Ishikawa (cell line): ENCODE results near the gene SULT4A1.

Source experiments
- CEBPB ChIP-seq: IDR thresholded peaks from 2 replicates; pipeline ENCODE4 v1.6.1; 2012
- CREB1 ChIP-seq: IDR thresholded peaks from 2 replicates; pipeline ENCODE4 v1.6.1; 2012; ENCODE audit warnings: low read depth
- EGR1 ChIP-seq: IDR thresholded peaks from 2 replicates; pipeline ENCODE4 v1.6.1; 2012
- EP300 ChIP-seq: IDR thresholded peaks from 2 replicates; pipeline ENCODE4 v1.6.1; 2012; ENCODE audit warnings: borderline replicate concordance
- FOXM1 ChIP-seq: IDR thresholded peaks from 2 replicates; pipeline ENCODE4 v1.6.1; 2012; ENCODE audit warnings: low read depth, borderline replicate concordance
- NFIC ChIP-seq: IDR thresholded peaks from 2 replicates; pipeline ENCODE4 v1.6.1; 2012
- RAD21 ChIP-seq: IDR thresholded peaks from 2 replicates; pipeline ENCODE4 v1.6.1; 2012; ENCODE audit warnings: low read depth
- TAF1 ChIP-seq: IDR thresholded peaks from 2 replicates; pipeline ENCODE4 v1.6.1; 2012; ENCODE audit warnings: low read depth, mild to moderate bottlenecking
- TCF12 ChIP-seq: IDR thresholded peaks from 2 replicates; pipeline ENCODE4 v1.6.1; 2012; ENCODE audit warnings: low read depth
- TEAD4 ChIP-seq: IDR thresholded peaks from 2 replicates; pipeline ENCODE4 v1.6.1; 2012
- USF1 ChIP-seq: IDR thresholded peaks from 2 replicates; pipeline ENCODE4 v1.6.1; 2012
- YY1 ChIP-seq: IDR thresholded peaks from 2 replicates; pipeline ENCODE4 v1.6.1; 2012; ENCODE audit warnings: low read depth
- ZBTB7A ChIP-seq: IDR thresholded peaks from 2 replicates; pipeline ENCODE4 v1.6.1; 2012; ENCODE audit warnings: low read depth
- TF ChIP-seq, protein P1 (sequence below): IDR thresholded peaks from 2 replicates; pipeline ENCODE4 v1.6.1; 2012
- TF ChIP-seq, protein P2 (sequence below): IDR thresholded peaks from 2 replicates; pipeline ENCODE4 v1.6.1; 2012; ENCODE audit warnings: low read depth, mild to moderate bottlenecking

The SULT4A1 gene

GRCh38 chr22:43889201-43889859, 27.0 kb upstream of the SULT4A1 start:
- TF ChIP-seq RAD21, result no peak
- no peak for TF ChIP-seq USF1
- TF ChIP-seq, protein P1, sequence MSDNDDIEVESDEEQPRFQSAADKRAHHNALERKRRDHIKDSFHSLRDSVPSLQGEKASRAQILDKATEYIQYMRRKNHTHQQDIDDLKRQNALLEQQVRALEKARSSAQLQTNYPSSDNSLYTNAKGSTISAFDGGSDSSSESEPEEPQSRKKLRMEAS, result no peak
- no peak for TF ChIP-seq FOXM1
- no peak for TF ChIP-seq TAF1
- TF ChIP-seq TCF12, result no peak
- no peak for TF ChIP-seq EP300
- TF ChIP-seq YY1, result no peak
- TF ChIP-seq CEBPB, result no peak
- no peak for TF ChIP-seq TEAD4
- no peak for TF ChIP-seq EGR1
- TF ChIP-seq ZBTB7A, result no peak
- TF ChIP-seq, protein P2, sequence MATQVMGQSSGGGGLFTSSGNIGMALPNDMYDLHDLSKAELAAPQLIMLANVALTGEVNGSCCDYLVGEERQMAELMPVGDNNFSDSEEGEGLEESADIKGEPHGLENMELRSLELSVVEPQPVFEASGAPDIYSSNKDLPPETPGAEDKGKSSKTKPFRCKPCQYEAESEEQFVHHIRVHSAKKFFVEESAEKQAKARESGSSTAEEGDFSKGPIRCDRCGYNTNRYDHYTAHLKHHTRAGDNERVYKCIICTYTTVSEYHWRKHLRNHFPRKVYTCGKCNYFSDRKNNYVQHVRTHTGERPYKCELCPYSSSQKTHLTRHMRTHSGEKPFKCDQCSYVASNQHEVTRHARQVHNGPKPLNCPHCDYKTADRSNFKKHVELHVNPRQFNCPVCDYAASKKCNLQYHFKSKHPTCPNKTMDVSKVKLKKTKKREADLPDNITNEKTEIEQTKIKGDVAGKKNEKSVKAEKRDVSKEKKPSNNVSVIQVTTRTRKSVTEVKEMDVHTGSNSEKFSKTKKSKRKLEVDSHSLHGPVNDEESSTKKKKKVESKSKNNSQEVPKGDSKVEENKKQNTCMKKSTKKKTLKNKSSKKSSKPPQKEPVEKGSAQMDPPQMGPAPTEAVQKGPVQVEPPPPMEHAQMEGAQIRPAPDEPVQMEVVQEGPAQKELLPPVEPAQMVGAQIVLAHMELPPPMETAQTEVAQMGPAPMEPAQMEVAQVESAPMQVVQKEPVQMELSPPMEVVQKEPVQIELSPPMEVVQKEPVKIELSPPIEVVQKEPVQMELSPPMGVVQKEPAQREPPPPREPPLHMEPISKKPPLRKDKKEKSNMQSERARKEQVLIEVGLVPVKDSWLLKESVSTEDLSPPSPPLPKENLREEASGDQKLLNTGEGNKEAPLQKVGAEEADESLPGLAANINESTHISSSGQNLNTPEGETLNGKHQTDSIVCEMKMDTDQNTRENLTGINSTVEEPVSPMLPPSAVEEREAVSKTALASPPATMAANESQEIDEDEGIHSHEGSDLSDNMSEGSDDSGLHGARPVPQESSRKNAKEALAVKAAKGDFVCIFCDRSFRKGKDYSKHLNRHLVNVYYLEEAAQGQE, result no peak
- no peak for TF ChIP-seq CREB1
- no peak for TF ChIP-seq NFIC

DNA sequence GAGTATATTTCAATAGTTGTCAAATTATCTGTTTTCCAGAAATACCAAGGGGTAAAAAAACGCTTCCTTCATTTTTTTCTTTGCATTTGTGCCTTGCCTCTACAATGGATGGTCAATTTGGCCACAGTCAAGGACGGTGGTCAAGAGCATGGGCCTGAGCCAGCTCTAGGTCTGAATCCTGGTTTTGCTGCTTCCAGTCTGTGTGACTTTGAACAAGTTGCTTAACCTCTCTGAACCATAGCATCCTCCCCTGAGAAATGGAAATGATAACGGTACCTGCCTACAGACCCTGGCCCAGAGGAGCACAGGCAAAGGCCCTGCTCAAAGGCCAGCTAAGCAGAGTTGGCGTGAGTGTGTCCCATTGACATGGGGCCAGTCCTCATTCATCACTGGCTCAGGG, 26.4 kb upstream of the SULT4A1 start:
- TF ChIP-seq, protein P2, result no peak
- TF ChIP-seq, protein P1, result no peak
- TF ChIP-seq EP300, result no peak
- TF ChIP-seq CEBPB, result no peak
- TF ChIP-seq RAD21, result no peak
- TF ChIP-seq ZBTB7A, result no peak
- no peak for TF ChIP-seq YY1
- no peak for TF ChIP-seq NFIC
- no peak for TF ChIP-seq FOXM1
- TF ChIP-seq EGR1, result no peak
- no peak for TF ChIP-seq USF1
- no peak for TF ChIP-seq TCF12
- no peak for TF ChIP-seq TAF1
- no peak for TF ChIP-seq CREB1
- no peak for TF ChIP-seq TEAD4

GRCh38 chr22:43887391-43887790, 25.1 kb upstream of the SULT4A1 start:
- TF ChIP-seq, protein P2, result no peak

DNA sequence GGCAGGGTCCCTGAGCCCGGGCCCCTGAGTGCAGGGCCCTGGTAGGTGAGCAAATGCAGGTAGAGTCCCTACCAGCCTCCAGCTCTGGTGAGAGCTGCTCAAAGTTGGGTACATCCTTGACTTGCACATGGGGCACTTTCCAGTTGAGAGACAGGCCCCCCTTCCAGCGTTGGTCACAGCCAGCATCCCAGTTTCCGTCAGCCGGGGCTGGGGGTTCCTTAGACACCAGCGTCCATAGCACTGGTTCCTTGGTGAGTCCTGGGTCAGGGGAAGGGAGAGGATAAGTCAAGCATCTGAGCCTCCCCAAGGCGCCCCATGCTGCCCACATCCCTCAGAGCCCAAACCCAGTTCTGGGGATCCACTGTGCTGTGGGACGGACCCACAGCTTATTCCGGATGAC, 23.9 kb upstream of the SULT4A1 start:
- no peak for TF ChIP-seq FOXM1
- no peak for TF ChIP-seq NFIC
- TF ChIP-seq, protein P1, result no peak
- TF ChIP-seq YY1, result no peak
- TF ChIP-seq CEBPB, result no peak
- no peak for TF ChIP-seq EP300

DNA sequence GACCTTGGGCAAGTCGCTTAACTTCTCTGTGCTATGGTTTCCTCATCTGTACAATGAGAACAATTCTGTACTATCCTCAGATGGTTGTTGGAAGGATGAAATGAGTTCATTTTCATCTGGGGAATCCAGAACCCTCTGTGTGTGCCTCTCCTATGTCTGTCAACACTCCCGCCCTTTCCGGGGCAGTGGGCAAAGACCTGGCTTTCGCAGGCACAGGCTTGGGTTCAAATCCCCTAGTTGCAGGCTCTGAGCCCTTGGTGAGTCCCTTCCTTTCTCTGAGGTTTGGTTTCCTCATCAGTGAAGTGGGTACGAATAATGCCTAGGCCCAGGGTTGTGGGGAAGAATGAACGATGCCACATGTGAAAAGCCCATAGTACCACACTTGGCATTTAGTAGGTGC, 23.5 kb upstream of the SULT4A1 start:
- TF ChIP-seq TCF12 (no peak), EP300 (no peak), FOXM1 (no peak), CREB1 (no peak), YY1 (no peak), TEAD4 (no peak), CEBPB (no peak), NFIC (no peak), ZBTB7A (no peak), EGR1 (no peak), TAF1 (no peak)
- TF ChIP-seq, protein P1, result no peak
